SK-N-SH (cell line): ENCODE results near the gene AP1B1. TPM values are rescaled to one million over a fixed set of nuclear protein-coding genes. Genes with fewer than 3 reads are reported as not detected.

ENCODE experiments used
- CHD2 ChIP-seq: fragments of 150-350 bp; IDR thresholded peaks from 2 replicates; pipeline ENCODE4 v1.6.1; 2018; ENCODE audit warnings: low read length; ENCODE audit not compliant: partially characterized antibody
- ELF1 ChIP-seq: IDR thresholded peaks from 2 replicates; pipeline ENCODE4 v1.4.0; 2012
- FOSL2 ChIP-seq: IDR thresholded peaks from 2 replicates; pipeline ENCODE4 v1.4.0; 2012; ENCODE audit warnings: low read depth, mild to moderate bottlenecking, moderate library complexity, borderline replicate concordance
- FOXM1 ChIP-seq: IDR thresholded peaks from 2 replicates; pipeline ENCODE4 v1.4.0; 2012; ENCODE audit warnings: low read depth, mild to moderate bottlenecking
- GATA2 ChIP-seq: sonication (generic); formaldehyde crosslinking; IDR thresholded peaks from 2 replicates; pipeline ENCODE4 v1.5.0; 2020; ENCODE audit warnings: mild to moderate bottlenecking, missing genetic modification reagents
- MEF2A ChIP-seq: IDR thresholded peaks from 2 replicates; pipeline ENCODE4 v1.4.0; 2012; ENCODE audit warnings: low read depth, borderline replicate concordance
- MXI1 ChIP-seq: IDR thresholded peaks from 2 replicates; pipeline ENCODE4 v1.6.1; 2012; ENCODE audit warnings: mild to moderate bottlenecking, low read depth, low read length, improper control_type of control experiment
- NFIC ChIP-seq: IDR thresholded peaks from 2 replicates; pipeline ENCODE4 v1.4.0; 2012; ENCODE audit warnings: borderline replicate concordance
- POLR2AphosphoS5 ChIP-seq: IDR thresholded peaks from 2 replicates; pipeline ENCODE4 v1.6.1; 2012; ENCODE audit warnings: low read depth, low read length
- RCOR1 ChIP-seq: fragments of 150-350 bp; IDR thresholded peaks from 2 replicates; pipeline ENCODE4 v1.6.1; 2017; ENCODE audit warnings: antibody characterized with exemption, low read length
- REST ChIP-seq: IDR thresholded peaks from 2 replicates; pipeline ENCODE4 v1.6.1; 2012; ENCODE audit warnings: mild to moderate bottlenecking, low read depth, low read length, moderate library complexity
- RFX5 ChIP-seq: IDR thresholded peaks from 2 replicates; pipeline ENCODE4 v1.6.1; 2012; ENCODE audit warnings: mild to moderate bottlenecking, improper control_type of control experiment, low read length
- SMC3 ChIP-seq: IDR thresholded peaks from 2 replicates; pipeline ENCODE4 v1.6.1; 2012; ENCODE audit warnings: low read depth, low read length, improper control_type of control experiment
- TAF1 ChIP-seq: IDR thresholded peaks from 2 replicates; pipeline ENCODE4 v1.6.1; 2012; ENCODE audit warnings: low read depth, mild to moderate bottlenecking, low read length, moderate library complexity, borderline replicate concordance
- USF1 ChIP-seq: IDR thresholded peaks from 2 replicates; pipeline ENCODE4 v1.4.0; 2012; ENCODE audit warnings: low read depth, borderline replicate concordance
- USF2 ChIP-seq: fragments of 150-350 bp; IDR thresholded peaks from 2 replicates; pipeline ENCODE4 v1.6.1; 2017; ENCODE audit warnings: antibody characterized with exemption, low read length, low read depth, borderline replicate concordance
- ZBTB33 ChIP-seq: IDR thresholded peaks from 2 replicates; pipeline ENCODE4 v1.4.0; 2012; ENCODE audit warnings: low read depth, borderline replicate concordance
- polyA plus RNA-seq, 3 experiments: library from polyadenylated mRNA; depleted of rRNA; stranded (reverse); fragments of >200 nt; gene quantifications; 2 replicates each; pipeline ENCODE4 v1.2.3, GENCODE V29; 2012

AP1B1 gene
- polyA plus RNA-seq, 1 of the 3 experiments (the other 2 are of a cell fraction): 51.9 TPM

- no peak for TF ChIP-seq USF2
- no peak for TF ChIP-seq GATA2
- peak; percentile 50 for TF ChIP-seq CHD2
- TF ChIP-seq FOXM1: no peak
- TF ChIP-seq REST: no peak
- no peak for TF ChIP-seq ZBTB33
- no peak for TF ChIP-seq USF1
- TF ChIP-seq SMC3: peak; percentile 87
- TF ChIP-seq MXI1: no peak
- no peak for TF ChIP-seq NFIC
- no peak for TF ChIP-seq ELF1
- no peak for TF ChIP-seq MEF2A
- TF ChIP-seq TAF1: no peak
- TF ChIP-seq RCOR1: peak; percentile 33; the same call in 1 of the 2 replicates
- TF ChIP-seq POLR2AphosphoS5: no peak
- TF ChIP-seq RFX5: no peak
- no peak for TF ChIP-seq FOSL2
These were observed 6.7 kb upstream of the AP1B1 start (continued) for GRCh38 chr22:29394931-29395581.
